ENCODE measurements around the gene CLIC1. TPM values are rescaled to one million over a fixed set of nuclear protein-coding genes. Genes with fewer than 3 reads are reported as not detected.

The CLIC1 gene
- total and polyA plus RNA-seq, 10 of the 15 experiments (the other 5 are each of a cell fraction or from before 2014, with no cell fraction given) = 446 to 1,266 (median 636) TPM

- TF ChIP-seq ZBTB4 (CRISPR knock-in tag; IDR thresholded peaks at IDR 0.05) (no peak), ESRRA (IDR thresholded peaks at IDR 0.05; ENCODE audit: low read length) (no peak), PAX8 (IDR thresholded peaks at IDR 0.05) (no peak), JUNB (IDR thresholded peaks at IDR 0.05) (0 out of 2 replicates have a peak, but pooled peaks have one; percentile 82), POLR2AphosphoS2 (IDR thresholded peaks at IDR 0.05; ENCODE audit: low read depth, low read length) (no peak; the same call in 1 of the 2 replicates), ATF7 (IDR thresholded peaks at IDR 0.05; ENCODE audit: low read depth) (peak; percentile 95; the same call in 1 of the 2 replicates), SREBF1 (IDR thresholded peaks at IDR 0.05; ENCODE audit: low read length) (no peak), POU2F2 (IDR thresholded peaks at IDR 0.05; ENCODE audit: borderline replicate concordance, low read depth, low read length) (no peak), E2F4 (IDR thresholded peaks at IDR 0.05; ENCODE audit: low read depth, low read length) (no peak), SRF (IDR thresholded peaks at IDR 0.05; ENCODE audit: low read depth in 2 of 2, low read length in 2 of 2) (no peak), MAX (IDR thresholded peaks at IDR 0.05; ENCODE audit: low read depth, low read length) (no peak), ZNF207 (IDR thresholded peaks at IDR 0.05; ENCODE audit: borderline replicate concordance) (no peak), SMC3 (IDR thresholded peaks at IDR 0.05; ENCODE audit: borderline replicate concordance, low read length) (peak; percentile 18; the same call in 1 of the 2 replicates), FOXK2 (IDR thresholded peaks at IDR 0.05) (no peak), RBBP5 (conservative IDR thresholded peaks at IDR 0.05) (no peak), JUND (IDR thresholded peaks at IDR 0.05; ENCODE audit: low read depth, low read length) (peak; percentile 71; the same call in 1 of the 2 replicates), CTCF (IDR thresholded peaks at IDR 0.05 in 2 of 3, conservative IDR thresholded peaks at IDR 0.05 in 1 of 3; ENCODE audit: control insufficient read depth in 2 of 3, extremely low read depth in 1 of 3, insufficient read depth in 1 of 3, low read depth in 3 of 3, low read length in 3 of 3) (no peak), CUX1 (IDR thresholded peaks at IDR 0.05; ENCODE audit: insufficient replicate concordance, low read depth, low read length) (no peak), MTA2 (IDR thresholded peaks at IDR 0.05; ENCODE audit: low read depth) (peak; percentile 57; the same call in 1 of the 2 replicates)
These were observed 2.0 kb downstream of the CLIC1 start (continued) for GRCh38 chr6:31734247-31734820.

Data from GM12878 (cell line).